NCI-H510A treated with DMSO at 0.1 percent for 48 hours (cell line): ENCODE data around the gene MAG.

Experiments
- DNase-seq: peaks from one replicate; lab custom pipeline; 2025; lab: John Stamatoyannopoulos, UW

MAG gene

DNA sequence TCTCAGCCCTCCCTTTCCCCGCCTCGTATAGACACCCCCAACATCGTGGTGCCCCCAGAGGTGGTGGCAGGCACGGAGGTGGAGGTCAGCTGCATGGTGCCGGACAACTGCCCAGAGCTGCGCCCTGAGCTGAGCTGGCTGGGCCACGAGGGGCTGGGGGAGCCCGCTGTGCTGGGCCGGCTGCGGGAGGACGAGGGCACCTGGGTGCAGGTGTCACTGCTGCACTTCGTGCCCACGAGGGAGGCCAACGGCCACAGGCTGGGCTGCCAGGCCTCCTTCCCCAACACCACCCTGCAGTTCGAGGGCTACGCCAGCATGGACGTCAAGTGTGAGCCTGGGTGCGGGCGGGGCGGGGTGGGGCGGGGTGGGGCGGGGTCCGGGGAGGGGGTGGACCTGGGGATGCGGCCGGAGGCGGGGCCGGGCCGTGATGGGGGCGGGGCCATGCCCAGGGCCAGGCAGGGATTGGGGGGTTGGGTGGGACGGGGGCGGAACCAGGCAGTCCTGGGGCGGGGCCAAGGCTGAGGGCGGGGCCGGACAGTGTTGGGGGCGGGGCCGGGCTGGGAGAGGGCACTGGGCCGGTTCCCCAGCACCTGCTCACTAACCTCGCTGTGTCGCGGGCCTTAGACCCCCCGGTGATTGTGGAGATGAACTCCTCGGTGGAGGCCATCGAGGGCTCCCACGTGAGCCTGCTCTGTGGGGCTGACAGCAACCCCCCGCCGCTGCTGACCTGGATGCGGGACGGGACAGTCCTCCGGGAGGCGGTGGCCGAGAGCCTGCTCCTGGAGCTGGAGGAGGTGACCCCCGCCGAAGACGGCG lies 7.8 kb downstream of the MAG start:
- DNase-seq: no peak

DNA sequence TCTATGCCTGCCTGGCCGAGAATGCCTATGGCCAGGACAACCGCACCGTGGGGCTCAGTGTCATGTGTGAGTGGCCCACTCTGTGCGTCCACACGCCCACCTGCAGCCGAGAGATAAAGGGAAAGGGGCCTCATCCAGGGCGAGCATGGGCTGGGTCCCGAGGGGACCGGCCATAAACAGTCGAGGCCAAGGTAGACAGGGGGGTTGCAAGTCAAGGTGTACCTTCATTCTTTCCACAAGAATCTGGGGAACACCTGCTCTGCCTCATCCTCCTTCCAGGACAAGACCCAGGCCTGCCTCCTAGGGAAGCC lies 8.3 kb downstream of the MAG start:
- no peak for DNase-seq

DNA sequence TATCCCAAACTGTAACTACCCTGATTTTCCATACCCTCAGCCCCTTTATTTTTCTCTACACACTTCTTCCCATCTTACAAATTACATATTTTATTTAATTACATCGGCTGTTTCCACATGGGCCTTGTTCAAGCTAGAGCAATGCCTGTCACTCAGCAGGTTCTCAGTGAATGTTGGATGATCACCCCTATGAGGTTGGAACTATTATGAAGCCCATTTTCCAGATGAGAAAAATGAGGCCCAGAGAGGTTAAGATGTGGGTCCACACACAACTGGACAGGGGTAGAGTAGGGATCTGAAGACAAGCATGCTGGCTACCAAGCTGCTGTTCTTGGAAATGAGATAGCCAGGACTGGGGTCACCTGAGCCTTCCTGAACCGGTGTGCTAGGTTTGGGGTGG lies 10.0 kb downstream of the MAG start:
- no peak for DNase-seq

- DNase-seq: no peak
Observed at GRCh38 chr19:35302446-35302845, 10.5 kb downstream of the MAG start.

GRCh38 chr19:35303357-35303915 lies 11.5 kb downstream of the MAG start:
- no peak for DNase-seq

DNA sequence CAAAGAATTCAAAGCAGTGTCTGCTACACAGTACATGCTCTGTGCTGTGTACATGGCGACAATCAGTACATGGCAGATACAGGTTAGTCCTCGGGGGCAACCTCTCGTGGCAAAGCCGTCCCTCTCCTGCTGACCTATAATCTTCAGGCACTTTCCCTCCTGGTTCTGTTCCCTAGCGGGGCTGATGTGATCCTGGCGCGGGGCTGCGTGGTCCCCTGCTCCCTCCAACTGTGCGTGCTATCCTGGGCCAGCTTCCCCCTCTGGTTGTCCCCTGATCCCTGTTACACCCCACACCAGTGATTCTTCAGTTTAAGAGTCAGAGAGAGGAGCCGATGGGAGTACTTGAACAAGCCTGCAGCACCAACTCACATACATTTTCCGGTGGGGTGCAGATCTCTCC lies 12.1 kb downstream of the MAG start:
- DNase-seq: no peak

GRCh38 chr19:35305181-35305580 lies 13.2 kb downstream of the MAG start:
- no peak for DNase-seq

DNA sequence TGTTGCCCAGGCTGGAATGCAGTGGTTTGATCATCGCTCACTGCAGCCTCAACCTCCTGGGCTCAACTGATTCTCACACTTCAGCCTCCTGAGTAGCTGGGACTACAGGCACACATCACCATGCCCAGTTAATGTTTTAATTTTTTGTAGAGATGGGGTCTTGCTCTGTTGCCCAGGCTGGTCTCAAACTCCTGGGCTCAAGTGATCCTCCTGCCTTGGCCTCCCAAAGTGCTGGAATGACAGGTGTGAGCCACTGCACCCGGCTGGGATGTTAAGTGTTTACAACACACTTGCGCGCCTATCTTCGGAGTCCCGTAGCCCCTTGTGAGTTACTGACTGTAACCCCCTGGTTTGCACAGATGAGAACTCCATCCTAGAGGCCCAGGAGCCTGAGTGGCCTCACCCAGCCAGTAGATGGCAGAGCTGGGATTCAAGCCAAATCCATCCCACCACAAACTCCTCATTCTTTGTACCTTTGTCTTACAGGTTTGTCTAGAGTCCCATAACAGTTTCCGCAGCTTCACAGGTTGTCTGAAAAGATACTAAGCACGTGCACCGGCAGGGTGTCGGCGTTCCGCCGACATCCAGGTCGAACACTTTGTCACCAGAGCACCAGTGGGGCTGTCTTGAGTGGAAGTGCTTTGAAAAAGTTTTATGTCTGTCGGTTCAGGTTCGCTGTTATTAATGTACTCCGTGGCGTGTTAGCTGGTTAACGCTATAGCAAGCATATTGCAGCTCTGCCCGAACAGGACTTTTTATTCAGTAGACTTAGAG lies 14.7 kb downstream of the MAG start:
- no peak for DNase-seq

DNA sequence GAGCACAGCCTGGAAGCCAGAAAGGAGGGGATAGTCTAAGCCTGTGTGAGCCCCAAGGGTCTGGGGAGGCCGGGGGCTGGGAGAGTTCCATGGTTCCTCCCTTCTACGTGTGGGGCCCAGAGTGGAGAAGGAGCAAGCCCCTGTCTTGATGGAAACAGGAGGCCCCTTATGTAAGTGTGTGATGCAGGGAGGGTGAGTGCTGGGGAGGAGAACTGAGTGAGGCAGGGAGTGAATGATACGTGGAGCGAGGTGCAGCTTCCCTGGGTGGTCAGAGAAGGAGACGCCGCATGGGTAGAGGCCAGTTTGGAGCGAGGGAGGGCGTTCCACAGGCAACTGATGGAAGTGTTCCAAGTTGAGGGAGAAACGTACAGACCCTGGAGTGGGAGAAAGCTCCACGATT lies 16.0 kb downstream of the MAG start:
- DNase-seq: no peak

GRCh38 chr19:35308910-35309309 lies 16.9 kb downstream of the MAG start:
- no peak for DNase-seq

- no peak for DNase-seq
Observed at GRCh38 chr19:35309481-35310279, 17.7 kb downstream of the MAG start.

DNA sequence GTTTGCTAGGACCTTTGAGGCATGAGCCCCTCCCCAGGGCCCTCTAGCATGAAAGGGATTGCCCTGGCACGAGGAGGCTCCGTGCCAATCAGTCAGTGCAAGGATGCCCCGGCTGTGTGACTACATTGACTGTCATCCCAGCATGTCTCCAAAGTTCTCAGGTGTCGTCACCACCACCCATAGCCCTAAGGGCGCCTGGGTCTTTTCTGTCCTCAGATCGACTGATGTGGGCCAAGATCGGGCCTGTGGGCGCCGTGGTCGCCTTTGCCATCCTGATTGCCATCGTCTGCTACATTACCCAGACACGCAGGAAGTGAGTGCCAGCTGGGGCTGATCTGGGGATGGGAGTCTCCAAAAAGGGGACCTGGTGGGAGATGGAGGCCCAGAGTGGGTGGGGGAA lies 18.4 kb downstream of the MAG start:
- DNase-seq: no peak

DNA sequence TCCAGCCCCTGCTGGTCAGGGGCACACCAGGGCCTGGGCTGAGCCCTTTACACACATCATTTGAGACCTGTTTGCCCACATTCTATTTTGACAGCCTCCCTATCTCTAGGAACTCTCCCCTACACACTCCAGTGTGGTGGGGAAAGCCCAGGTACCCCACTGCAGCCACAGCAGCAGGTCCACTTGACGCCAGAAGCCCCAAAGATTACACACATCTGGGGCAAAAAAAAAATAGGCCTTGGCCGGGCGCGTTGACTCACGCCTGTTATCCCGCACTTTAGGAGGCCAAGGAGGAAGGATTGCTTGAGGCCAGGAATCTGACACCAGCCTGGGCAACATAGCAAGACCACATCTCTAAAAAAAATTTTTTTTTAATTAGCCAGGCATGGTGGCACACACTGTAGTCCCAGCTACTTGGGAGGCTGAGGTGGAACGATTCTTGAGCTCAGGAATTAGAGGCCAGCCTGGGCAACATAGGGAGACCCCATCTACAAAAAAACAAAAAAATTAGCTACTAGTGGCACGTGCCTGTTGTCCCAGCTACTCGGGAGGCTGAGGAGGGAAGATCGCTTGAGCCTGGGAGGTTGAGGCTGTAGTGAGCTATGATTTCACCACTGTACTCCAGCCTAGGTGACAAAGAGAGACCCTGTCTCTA lies 19.0 kb downstream of the MAG start:
- no peak for DNase-seq

GRCh38 chr19:35311901-35312665 lies 20.1 kb downstream of the MAG start:
- DNase-seq: no peak

DNA sequence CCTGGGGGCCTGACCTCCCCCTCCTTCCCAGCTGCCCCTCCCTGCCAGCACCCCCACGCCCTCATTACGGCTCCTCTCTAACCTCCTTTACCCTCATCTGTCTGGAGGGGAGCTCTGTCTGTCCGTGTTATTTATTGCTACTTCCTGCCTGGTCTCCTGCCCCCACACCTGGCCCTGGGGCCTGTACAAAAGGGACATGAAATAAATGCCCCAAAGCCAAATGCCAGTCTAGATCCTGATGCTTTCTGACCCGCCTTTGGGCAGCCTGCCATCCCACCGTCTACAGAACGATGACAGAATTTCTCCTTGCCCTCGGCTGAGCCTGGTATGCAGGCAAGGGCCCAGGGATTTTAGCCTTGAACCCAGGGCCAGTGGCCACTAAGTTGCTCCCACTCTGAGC lies 21.6 kb downstream of the MAG start:
- no peak for DNase-seq

- no peak for DNase-seq
Observed at GRCh38 chr19:35314031-35314430, 22.1 kb downstream of the MAG start.

- DNase-seq: no peak
Observed at GRCh38 chr19:35314858-35315470, 23.0 kb downstream of the MAG start.

GRCh38 chr19:35315883-35316282 lies 23.9 kb downstream of the MAG start:
- no peak for DNase-seq

GRCh38 chr19:35316560-35316959 lies 24.6 kb downstream of the MAG start:
- no peak for DNase-seq

DNA sequence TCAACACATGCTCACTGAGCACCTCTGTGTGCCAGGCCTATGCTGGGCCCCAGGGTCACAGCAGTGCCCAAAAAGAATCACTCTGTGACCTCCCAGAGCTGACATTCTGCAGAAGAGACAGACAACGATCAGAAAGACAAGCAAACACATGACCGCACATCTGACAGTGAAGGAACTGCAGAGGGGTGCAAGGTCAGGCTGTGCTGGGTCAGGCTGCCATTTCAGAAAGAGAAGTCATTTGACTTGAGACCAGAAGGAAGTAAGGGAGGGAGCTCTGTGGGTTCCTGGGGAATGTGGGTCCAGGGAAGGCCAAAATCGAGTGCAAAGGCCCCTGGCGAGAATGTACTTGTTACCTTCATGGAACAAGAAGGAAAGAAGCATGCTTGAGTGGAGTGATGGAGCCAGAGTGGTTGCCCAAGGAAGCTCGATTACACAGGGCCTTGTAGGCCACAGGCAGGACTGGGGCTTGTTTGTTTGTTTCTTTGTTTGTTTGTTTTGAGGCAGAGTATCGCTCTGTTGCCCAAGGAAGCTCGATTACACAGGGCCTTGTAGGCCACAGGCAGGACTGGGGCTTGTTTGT lies 25.6 kb downstream of the MAG start:
- no peak for DNase-seq
